Measurements from ENCODE around the gene INKA2. TPM values are rescaled to one million over a fixed set of nuclear protein-coding genes. Genes with fewer than 3 reads are reported as not detected.

INKA2 gene
- total RNA-seq, 4 donors from 2014 or later, result 0.51 to 16.4 (median 6.4) TPM; not detected in 1

DNA sequence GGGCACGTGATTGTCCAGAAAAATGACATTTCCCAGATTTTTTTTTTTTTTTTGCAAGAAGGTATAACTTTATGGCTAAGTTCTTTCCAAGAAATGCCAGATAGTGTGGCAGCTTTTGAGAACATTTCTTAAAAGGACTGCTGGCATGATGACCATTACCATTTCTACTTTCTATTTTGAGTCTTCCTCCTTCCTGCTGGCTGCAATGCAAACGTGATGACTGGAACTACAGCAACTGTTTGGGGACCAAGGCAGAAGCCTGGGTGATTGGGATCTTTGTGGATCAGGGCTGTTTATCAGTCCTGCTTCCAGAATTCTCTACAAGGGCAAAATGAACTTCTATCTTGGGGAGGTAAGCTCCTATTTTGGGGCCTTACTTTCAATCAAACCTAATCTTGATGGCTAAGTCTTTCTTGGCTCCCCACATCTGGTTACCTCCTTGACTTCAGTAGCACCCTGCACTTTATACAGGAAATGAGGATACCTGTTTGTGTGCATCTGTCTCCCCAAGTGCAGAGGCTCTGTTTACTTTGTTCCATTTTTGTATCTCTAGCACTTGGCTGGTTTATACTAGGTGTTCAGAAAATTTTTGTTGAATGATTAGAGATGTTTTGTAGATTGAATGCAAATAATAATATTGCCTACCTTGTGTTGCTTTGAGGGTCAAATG lies 12.8 kb upstream of the INKA2 start:
- no peaks in the 10 kb centered on the region for H3K36me3 ChIP-seq
- no peaks in the 10 kb centered on the region for H3K4me1 ChIP-seq
- H3K9me3 ChIP-seq, result no peaks in the 10 kb centered on the region
- no peak overlapping the region for H3K4me3 ChIP-seq
- no peak for TF ChIP-seq CTCF (IDR thresholded peaks at IDR 0.05)
- no peak for TF ChIP-seq POLR2A (IDR thresholded peaks at IDR 0.05)
- DNase-seq, result no peak
- no peaks in the 10 kb centered on the region for H3K27me3 ChIP-seq
- intact Hi-C loops (cut with DNase I; ENCODE audit: low total_unique reads), result no loop called here
- H3K27ac ChIP-seq, result no peak overlapping the region

GRCh38 chr1:111750856-111751255 lies 11.7 kb upstream of the INKA2 start:
- no peak for DNase-seq
- Histone ChIP-seq H3K4me3 (no peak overlapping the region), H3K27ac (no peak overlapping the region), H3K4me1 (no peaks in the 10 kb centered on the region), H3K27me3 (no peaks in the 10 kb centered on the region), H3K9me3 (no peaks in the 10 kb centered on the region), H3K36me3 (no peaks in the 10 kb centered on the region)
- intact Hi-C loops (cut with DNase I; ENCODE audit: low total_unique reads), result no loop called here
- TF ChIP-seq POLR2A (IDR thresholded peaks at IDR 0.05) (no peak), CTCF (IDR thresholded peaks at IDR 0.05) (no peak)

DNA sequence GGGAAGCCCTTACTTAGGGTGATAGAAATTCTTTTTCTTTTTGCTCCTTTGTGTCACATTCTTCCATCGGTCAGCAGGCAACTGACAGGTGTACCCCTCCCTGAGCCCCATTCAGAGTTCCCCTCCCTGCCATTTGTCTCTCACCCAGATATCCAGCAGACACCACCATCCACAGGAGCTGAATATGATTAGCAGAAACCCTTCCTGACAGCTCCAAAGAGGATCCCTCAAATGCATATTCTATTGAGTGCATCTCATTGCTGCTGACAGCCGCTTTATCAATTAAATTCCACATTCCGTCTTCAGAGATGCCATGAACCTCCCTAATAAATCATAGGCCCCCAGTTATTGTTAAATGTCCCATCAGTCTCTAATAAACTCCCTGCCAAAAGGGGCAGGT lies 10.4 kb upstream of the INKA2 start:
- intact Hi-C loops (cut with DNase I; ENCODE audit: low total_unique reads), result no loop called here
- Histone ChIP-seq H3K4me3 (no peak overlapping the region), H3K9me3 (no peaks in the 10 kb centered on the region), H3K4me1 (no peaks in the 10 kb centered on the region), H3K27me3 (no peaks in the 10 kb centered on the region), H3K36me3 (no peaks in the 10 kb centered on the region), H3K27ac (no peak overlapping the region)
- DNase-seq, result no peak
- TF ChIP-seq POLR2A (IDR thresholded peaks at IDR 0.05), result no peak
- no peak for TF ChIP-seq CTCF (IDR thresholded peaks at IDR 0.05)

- intact Hi-C loops (cut with DNase I; ENCODE audit: low total_unique reads), result no loop called here
- H3K4me3 ChIP-seq, result no peak overlapping the region
- H3K27ac ChIP-seq, result no peak overlapping the region
- DNase-seq, result no peak
- no peak for TF ChIP-seq POLR2A (IDR thresholded peaks at IDR 0.05)
- no peak for TF ChIP-seq CTCF (IDR thresholded peaks at IDR 0.05)
- no peaks in the 10 kb centered on the region for H3K9me3 ChIP-seq
- no peaks in the 10 kb centered on the region for H3K27me3 ChIP-seq
- no peaks in the 10 kb centered on the region for H3K4me1 ChIP-seq
- no peaks in the 10 kb centered on the region for H3K36me3 ChIP-seq
Observed at GRCh38 chr1:111747947-111748346, 8.8 kb upstream of the INKA2 start.

- intact Hi-C loops (cut with DNase I; ENCODE audit: low total_unique reads), result no loop called here
- H3K9me3 ChIP-seq, result no peaks in the 10 kb centered on the region
- peak in 1 of 2 donors; percentile 56 for DNase-seq
- H3K4me1 ChIP-seq, result no peaks in the 10 kb centered on the region
- no peaks in the 10 kb centered on the region for H3K27me3 ChIP-seq
- H3K36me3 ChIP-seq, result no peaks in the 10 kb centered on the region
- no peak overlapping the region for H3K4me3 ChIP-seq
- TF ChIP-seq CTCF (IDR thresholded peaks at IDR 0.05) (peak; percentile 37 to 55 (median 46)), POLR2A (IDR thresholded peaks at IDR 0.05) (no peak)
- H3K27ac ChIP-seq, result no peak overlapping the region
Observed at GRCh38 chr1:111747282-111747734, 8.1 kb upstream of the INKA2 start.
